Right atrium auricular region (tissue), 2 donors: Measurements from ENCODE around the gene ETV6. TPM values are rescaled to one million over a fixed set of nuclear protein-coding genes. Genes with fewer than 3 reads are reported as not detected.

Experiments used
- DNase-seq: peaks from one replicate; pipeline ENCODE4 v3.0.0-alpha.2; 2019; ENCODE audit warnings: low spot score
- H3K27ac ChIP-seq, 2 donors: fragments of 200-600 bp; sonication (generic); 1 replicate in 1 of 2; 2 replicates in 1 of 2; pipeline ENCODE4 v1.5.1; 2016 to 2019
- H3K27me3 ChIP-seq, 2 donors: fragments of 200-600 bp; sonication (generic); one replicate each; pipeline versions ENCODE4 v1.5.1 to v1.6.0; 2017 to 2019
- H3K36me3 ChIP-seq: fragments of 200-600 bp; sonication (generic); one replicate; pipeline ENCODE4 v1.5.1; 2016
- H3K4me1 ChIP-seq, 2 donors: fragments of 200-600 bp; sonication (generic); one replicate each; pipeline versions ENCODE4 v1.5.1 to v1.6.0; 2017 to 2019
- H3K4me3 ChIP-seq, 2 donors: fragments of 200-600 bp; sonication (generic); 1 replicate in 1 of 2; 2 replicates in 1 of 2; pipeline ENCODE4 v1.5.1; 2017 to 2019; ENCODE audit warnings: mild to moderate bottlenecking in 1 of 2, moderate library complexity in 1 of 2
- H3K9me3 ChIP-seq, 2 donors: fragments of 200-600 bp; sonication (generic); one replicate each; pipeline ENCODE4 v1.5.1; 2019
- total RNA-seq, 2 donors: library from RNA; depleted of rRNA; stranded (reverse); fragments of >200 nt; gene quantifications; one replicate each; pipeline ENCODE4 v1.1.0, GENCODE V29; 2016
- TF ChIP-seq, protein P1 (sequence below), 2 donors: fragments of 200-600 bp; sonication (generic); IDR thresholded peaks; one replicate each; pipeline ENCODE4 v1.5.1; 2019; ENCODE audit warnings: antibody characterized with exemption in 2 of 2

ETV6 gene
- total RNA-seq, 2 donors from 2014 or later, result 6.7 TPM

- DNase-seq, result no peak
- TF ChIP-seq, protein P1, sequence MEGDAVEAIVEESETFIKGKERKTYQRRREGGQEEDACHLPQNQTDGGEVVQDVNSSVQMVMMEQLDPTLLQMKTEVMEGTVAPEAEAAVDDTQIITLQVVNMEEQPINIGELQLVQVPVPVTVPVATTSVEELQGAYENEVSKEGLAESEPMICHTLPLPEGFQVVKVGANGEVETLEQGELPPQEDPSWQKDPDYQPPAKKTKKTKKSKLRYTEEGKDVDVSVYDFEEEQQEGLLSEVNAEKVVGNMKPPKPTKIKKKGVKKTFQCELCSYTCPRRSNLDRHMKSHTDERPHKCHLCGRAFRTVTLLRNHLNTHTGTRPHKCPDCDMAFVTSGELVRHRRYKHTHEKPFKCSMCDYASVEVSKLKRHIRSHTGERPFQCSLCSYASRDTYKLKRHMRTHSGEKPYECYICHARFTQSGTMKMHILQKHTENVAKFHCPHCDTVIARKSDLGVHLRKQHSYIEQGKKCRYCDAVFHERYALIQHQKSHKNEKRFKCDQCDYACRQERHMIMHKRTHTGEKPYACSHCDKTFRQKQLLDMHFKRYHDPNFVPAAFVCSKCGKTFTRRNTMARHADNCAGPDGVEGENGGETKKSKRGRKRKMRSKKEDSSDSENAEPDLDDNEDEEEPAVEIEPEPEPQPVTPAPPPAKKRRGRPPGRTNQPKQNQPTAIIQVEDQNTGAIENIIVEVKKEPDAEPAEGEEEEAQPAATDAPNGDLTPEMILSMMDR (IDR thresholded peaks at IDR 0.05), result no peak
- Histone ChIP-seq H3K36me3 (no peaks in the 10 kb centered on the region), H3K27ac (no peak overlapping the region), H3K4me3 (no peak overlapping the region), H3K9me3 (no peaks in the 10 kb centered on the region), H3K4me1 (peaks cover 0 to 14% of the 10 kb centered on the region in 2 donors), H3K27me3 (no peaks in the 10 kb centered on the region)
These were observed 48.4 kb downstream of the ETV6 start for GRCh38 chr12:11697670-11698387.

DNA sequence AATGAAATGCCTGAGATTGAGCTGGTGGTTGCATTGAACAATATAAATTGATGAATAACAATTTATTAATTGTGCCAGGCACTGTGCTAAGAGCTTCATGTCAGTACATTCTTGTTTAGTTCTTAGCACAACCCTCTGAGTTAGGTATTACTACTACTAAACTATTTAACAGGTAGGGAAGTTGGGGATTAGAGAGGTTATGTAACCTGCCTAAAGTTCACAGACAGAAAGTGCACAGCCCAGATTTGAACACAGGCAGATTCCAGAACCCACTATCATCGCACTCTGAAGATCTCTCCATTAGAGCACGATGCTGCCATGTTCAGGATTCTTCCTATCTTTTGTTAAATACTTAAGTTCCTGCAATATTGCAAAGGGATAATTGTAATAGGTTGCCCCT lies 49.3 kb downstream of the ETV6 start:
- no peak for DNase-seq
- Histone ChIP-seq H3K9me3 (no peaks in the 10 kb centered on the region), H3K27me3 (no peaks in the 10 kb centered on the region), H3K27ac (no peak overlapping the region), H3K4me1 (peaks cover 0 to 7% of the 10 kb centered on the region in 2 donors), H3K4me3 (no peak overlapping the region), H3K36me3 (no peaks in the 10 kb centered on the region)
- TF ChIP-seq, protein P1 (IDR thresholded peaks at IDR 0.05), result no peak

- Histone ChIP-seq H3K9me3 (no peaks in the 10 kb centered on the region), H3K36me3 (no peaks in the 10 kb centered on the region), H3K27ac (no peak overlapping the region), H3K27me3 (no peaks in the 10 kb centered on the region), H3K4me3 (no peak overlapping the region), H3K4me1 (peaks cover 0 to 16% of the 10 kb centered on the region in 2 donors)
- no peak for DNase-seq
- TF ChIP-seq, protein P1 (IDR thresholded peaks at IDR 0.05), result no peak
These were observed 52.0 kb downstream of the ETV6 start for GRCh38 chr12:11701433-11701832.

GRCh38 chr12:11702959-11703358 lies 53.5 kb downstream of the ETV6 start:
- H3K4me3 ChIP-seq, result no peak overlapping the region
- DNase-seq, result no peak
- peaks cover 0 to 32% of the 10 kb centered on the region in 2 donors for H3K4me1 ChIP-seq
- no peak overlapping the region for H3K27ac ChIP-seq
- H3K9me3 ChIP-seq, result no peaks in the 10 kb centered on the region
- no peaks in the 10 kb centered on the region for H3K36me3 ChIP-seq
- TF ChIP-seq, protein P1 (IDR thresholded peaks at IDR 0.05), result no peak
- no peaks in the 10 kb centered on the region for H3K27me3 ChIP-seq

GRCh38 chr12:11703378-11703777 lies 53.9 kb downstream of the ETV6 start:
- no peak for DNase-seq
- H3K27me3 ChIP-seq, result no peaks in the 10 kb centered on the region
- TF ChIP-seq, protein P1 (IDR thresholded peaks at IDR 0.05), result no peak
- H3K4me3 ChIP-seq, result no peak overlapping the region
- H3K27ac ChIP-seq, result no peak overlapping the region
- no peaks in the 10 kb centered on the region for H3K36me3 ChIP-seq
- no peaks in the 10 kb centered on the region for H3K9me3 ChIP-seq
- H3K4me1 ChIP-seq, result peaks cover 0 to 36% of the 10 kb centered on the region in 2 donors

- Histone ChIP-seq H3K36me3 (no peaks in the 10 kb centered on the region), H3K4me3 (no peak overlapping the region), H3K9me3 (no peaks in the 10 kb centered on the region), H3K4me1 (peaks cover 0 to 36% of the 10 kb centered on the region in 2 donors), H3K27me3 (no peaks in the 10 kb centered on the region), H3K27ac (no peak overlapping the region)
- TF ChIP-seq, protein P1 (IDR thresholded peaks at IDR 0.05), result no peak
- DNase-seq, result no peak
These were observed 54.6 kb downstream of the ETV6 start for GRCh38 chr12:11704089-11704488.
